ENCODE measurements around the gene RPRML.

The RPRML gene

DNA sequence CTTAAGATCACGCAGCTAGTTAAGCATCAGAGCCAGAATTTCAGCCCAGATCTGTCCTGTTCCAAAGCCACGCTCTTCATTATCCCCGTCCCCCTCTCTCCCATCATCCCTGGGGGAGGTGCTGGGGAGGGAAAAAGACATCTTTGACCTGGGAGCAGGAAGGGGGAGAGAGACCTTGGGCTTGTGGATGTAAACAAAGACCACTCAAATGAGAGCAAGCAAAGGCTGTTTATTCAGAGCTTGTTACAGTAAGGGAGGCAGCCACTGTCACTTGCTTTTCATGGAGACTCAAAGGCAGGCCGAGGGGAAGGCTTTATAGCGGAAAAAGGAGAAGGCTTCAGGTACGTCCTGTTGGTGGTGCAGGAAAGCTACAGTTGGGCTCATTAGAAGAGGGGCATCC is 3.5 kb upstream of the RPRML start:
- no peak for DNase-seq (ENCODE audit: extremely low read depth, low read depth)
- TF ChIP-seq, protein P1, sequence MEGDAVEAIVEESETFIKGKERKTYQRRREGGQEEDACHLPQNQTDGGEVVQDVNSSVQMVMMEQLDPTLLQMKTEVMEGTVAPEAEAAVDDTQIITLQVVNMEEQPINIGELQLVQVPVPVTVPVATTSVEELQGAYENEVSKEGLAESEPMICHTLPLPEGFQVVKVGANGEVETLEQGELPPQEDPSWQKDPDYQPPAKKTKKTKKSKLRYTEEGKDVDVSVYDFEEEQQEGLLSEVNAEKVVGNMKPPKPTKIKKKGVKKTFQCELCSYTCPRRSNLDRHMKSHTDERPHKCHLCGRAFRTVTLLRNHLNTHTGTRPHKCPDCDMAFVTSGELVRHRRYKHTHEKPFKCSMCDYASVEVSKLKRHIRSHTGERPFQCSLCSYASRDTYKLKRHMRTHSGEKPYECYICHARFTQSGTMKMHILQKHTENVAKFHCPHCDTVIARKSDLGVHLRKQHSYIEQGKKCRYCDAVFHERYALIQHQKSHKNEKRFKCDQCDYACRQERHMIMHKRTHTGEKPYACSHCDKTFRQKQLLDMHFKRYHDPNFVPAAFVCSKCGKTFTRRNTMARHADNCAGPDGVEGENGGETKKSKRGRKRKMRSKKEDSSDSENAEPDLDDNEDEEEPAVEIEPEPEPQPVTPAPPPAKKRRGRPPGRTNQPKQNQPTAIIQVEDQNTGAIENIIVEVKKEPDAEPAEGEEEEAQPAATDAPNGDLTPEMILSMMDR (IDR thresholded peaks at IDR 0.05; ENCODE audit: low read depth, low read length), result no peak

DNA sequence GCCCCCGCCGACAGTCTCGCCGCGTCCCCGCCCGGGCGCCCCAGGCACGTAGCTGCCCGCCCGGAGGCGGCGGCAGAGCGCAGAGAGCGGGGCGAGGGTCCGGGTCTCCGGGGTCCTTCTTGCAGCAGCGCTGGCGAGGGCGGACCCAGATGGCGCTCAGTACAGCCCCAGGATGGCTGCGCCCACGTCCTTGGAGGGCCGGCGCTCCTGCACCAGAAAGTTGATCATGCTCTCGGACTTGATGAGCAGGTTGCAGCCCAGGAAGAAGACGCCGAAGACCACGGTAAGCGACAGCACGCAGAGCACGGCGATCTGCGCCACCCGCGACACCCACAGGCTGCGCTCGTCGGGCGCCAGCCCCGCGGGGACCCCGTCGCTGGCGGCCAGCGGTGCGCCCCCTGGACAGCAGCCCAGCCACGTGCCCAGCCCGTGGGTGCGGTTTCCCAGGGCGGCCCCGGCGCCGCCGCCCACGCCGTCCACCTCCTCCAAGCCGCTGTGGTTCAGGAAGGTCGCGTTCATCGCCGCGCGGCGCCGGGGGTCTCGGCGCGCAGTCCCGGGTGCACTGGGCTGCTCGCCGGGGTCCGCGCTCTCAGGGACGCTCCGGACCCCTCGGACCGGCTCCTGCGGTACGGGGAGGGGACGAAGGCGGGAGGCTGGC is 435 bp downstream of the RPRML start:
- TF ChIP-seq, protein P1 (IDR thresholded peaks at IDR 0.05; ENCODE audit: low read depth, low read length), result no peak
- no peak for DNase-seq (ENCODE audit: extremely low read depth, low read depth)

DNA sequence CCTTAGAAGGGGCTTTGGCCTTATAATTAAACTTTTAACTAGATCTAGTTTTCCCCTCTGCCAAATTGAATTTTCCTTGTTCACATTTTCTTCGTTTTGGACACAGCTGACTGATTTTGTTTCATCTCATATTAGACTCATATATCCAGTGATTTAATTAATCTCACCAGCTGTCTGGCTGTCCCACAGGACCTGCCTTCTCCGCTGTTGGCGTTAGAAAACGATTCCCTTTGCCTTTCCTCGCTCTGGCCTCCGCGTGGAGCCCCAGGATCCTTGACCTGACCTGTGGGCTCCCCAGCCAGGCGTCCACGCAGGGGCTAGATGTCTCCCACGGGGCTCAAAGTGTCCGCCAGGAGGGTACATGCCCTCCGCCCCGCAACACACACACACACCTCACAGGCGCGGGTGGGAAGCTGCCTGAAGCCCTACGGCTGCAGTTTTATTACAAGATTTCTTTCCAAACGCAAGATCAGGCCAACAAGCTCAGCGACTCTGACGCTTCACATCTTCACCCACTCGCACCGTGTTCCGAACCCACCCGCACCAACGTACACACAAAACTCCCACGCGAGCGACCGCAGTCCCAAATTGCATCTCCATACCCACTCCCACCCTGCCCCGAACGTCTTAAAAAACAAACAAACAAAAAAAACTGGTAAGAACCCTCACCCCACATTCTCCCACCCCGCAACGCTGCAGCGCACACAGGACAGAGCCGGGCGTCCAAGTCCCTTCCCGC is 1.1 kb downstream of the RPRML start:
- TF ChIP-seq, protein P1 (IDR thresholded peaks at IDR 0.05; ENCODE audit: low read depth, low read length), result no peak
- no peak for DNase-seq (ENCODE audit: extremely low read depth, low read depth)

DNA sequence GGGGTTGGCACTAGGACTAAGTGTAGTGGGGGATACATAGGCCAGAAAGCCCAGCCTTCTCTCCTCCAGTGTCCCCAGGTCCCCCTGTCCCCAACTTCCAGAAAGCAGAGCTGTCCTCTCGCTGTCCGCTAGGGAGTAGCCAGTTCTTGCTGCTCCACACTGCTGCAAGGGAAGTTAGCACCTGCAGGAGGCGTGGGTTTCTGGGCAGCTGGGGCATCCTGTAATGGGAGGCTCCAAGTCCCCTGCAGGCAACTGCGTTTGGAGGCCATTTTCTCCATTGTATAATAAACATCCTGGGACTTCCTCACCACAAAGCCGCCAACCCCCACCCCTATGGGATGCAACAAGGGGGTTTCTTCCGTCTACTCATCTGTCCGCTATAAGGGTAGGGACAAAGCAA is 1.7 kb downstream of the RPRML start:
- TF ChIP-seq, protein P1 (IDR thresholded peaks at IDR 0.05; ENCODE audit: low read depth, low read length), result no peak
- no peak for DNase-seq (ENCODE audit: extremely low read depth, low read depth)

DNA sequence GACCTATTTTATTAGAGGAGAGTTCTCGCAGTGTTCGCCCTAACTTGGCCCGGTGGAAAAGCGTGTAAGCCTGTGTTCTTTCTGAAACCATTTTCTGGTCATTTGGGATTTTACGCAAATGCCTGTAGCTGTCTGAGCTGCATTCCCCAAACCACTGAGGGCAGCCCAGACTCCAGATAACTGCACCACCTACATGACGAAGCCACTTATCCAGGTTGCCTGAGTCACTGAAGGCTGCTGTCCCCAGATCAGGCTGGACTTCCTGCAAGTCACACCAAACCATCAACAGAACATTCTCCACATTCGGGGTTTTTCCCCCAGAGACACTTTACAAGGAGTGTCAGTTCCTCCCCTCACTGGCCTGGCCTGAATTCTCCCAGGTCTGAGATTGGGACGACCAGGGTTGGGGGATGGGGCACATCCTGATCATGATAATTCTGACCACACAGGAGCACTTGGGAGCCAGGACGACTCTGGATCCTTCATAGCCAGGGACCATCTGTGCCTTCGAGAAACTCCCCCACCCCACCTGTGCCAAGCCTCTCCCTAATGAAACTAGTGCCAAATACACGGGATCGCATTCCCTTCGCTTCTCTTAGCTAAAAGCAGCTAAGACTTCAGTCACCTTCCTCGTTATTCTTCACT is 2.3 kb downstream of the RPRML start:
- TF ChIP-seq, protein P1 (IDR thresholded peaks at IDR 0.05; ENCODE audit: low read depth, low read length), result no peak
- DNase-seq (ENCODE audit: extremely low read depth, low read depth), result no peak

DNA sequence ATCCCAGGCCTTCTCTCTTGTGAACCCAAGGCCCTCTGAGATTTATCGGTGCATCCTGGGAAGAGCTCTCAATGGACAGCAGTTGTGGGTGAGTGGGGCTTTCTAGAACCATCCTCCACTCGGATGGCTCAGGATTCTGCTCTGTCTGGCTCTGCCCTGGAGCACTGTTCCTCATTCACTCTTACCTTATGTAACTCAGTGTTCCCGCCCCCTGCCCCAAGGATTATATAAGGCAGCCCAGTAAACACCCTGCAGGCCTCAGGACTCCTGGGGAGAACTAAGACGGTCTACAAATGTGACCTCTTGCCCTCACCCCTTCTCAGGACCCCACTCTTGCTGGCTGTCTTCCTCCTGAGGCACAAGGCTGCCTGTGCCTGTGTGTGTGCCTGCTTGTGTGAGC is 3.8 kb downstream of the RPRML start:
- TF ChIP-seq, protein P1 (IDR thresholded peaks at IDR 0.05; ENCODE audit: low read depth, low read length), result no peak
- DNase-seq (ENCODE audit: extremely low read depth, low read depth), result no peak

DNA sequence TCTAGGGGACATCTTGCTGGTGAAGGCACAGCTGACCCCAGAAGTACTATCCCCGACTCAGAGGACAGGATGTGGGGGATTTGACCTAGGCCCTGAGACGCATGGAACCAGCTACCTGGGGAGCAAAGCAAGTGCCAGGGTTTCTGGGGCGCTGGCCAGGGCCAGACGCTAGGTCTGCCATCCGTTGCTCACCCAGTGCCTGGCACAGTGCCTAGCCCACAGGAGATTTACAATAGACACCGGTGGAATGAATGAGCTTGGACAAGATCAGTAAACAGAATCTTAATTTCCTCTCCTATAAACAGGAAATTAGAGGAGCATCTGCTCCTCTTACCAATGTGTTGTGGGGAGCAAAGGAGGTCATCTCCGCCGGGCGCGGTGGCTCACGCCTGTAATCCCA is 5.0 kb downstream of the RPRML start:
- DNase-seq (ENCODE audit: extremely low read depth, low read depth), result no peak
- TF ChIP-seq, protein P1 (IDR thresholded peaks at IDR 0.05; ENCODE audit: low read depth, low read length), result no peak

Measured in AG09319 (cell line).